Sigmoid colon (tissue), 4 donors: Measurements from ENCODE around the gene LRFN4.

Experiments
- CTCF ChIP-seq, 4 experiments: fragments of 450-650 bp in 3 of 4; fragments of 200-600 bp in 1 of 4; IDR thresholded peaks; one replicate each; pipeline ENCODE4 v1.5.1; 2016 to 2019; ENCODE audit warnings: antibody characterized with exemption in 4 of 4, mild to moderate bottlenecking in 3 of 4, moderate library complexity in 2 of 4
- POLR2A ChIP-seq, 2 donors: fragments of 450-650 bp; IDR thresholded peaks; one replicate each; pipeline ENCODE4 v1.6.1; 2016; ENCODE audit warnings: antibody characterized with exemption in 2 of 2, mild to moderate bottlenecking in 2 of 2, moderate library complexity in 2 of 2
- POLR2AphosphoS5 ChIP-seq, 4 donors: sonication (generic); formaldehyde crosslinking; IDR thresholded peaks; one replicate each; pipeline ENCODE4 v1.6.1; 2017; ENCODE audit warnings: antibody characterized with exemption in 4 of 4

- no peak for TF ChIP-seq CTCF (IDR thresholded peaks at IDR 0.05)
- no peak for TF ChIP-seq POLR2AphosphoS5 (IDR thresholded peaks at IDR 0.05)
- no peak for TF ChIP-seq POLR2A (IDR thresholded peaks at IDR 0.05)
These were observed 37.3 kb downstream of the LRFN4 start for GRCh38 chr11:66894141-66894540.
